ENCODE results near the gene LCE3B. TPM values are rescaled to one million over a fixed set of nuclear protein-coding genes. Genes with fewer than 3 reads are reported as not detected.

The LCE3B gene
- total RNA-seq, result not detected in 2 replicates

GRCh38 chr1:152613511-152613910 is at the start of gene LCE3B:
LCE3B (plus strand) TSS chr1:152613811; CDS start chr1:152613811, 0 bp downstream.

GRCh38 chr1:152566681-152567080 is 46.9 kb upstream of the LCE3B start, which contains the start of gene LCE3E:
LCE3E (minus strand) TSS chr1:152566780; CDS start chr1:152566208, 572 bp downstream.

GRCh38 chr1:152580433-152580832 is 33.2 kb upstream of the LCE3B start, which contains the start of gene LCE3D:
LCE3D (minus strand) TSS chr1:152580516; CDS start chr1:152579936, 580 bp downstream.

GRCh38 chr1:152599934-152600333 is 13.7 kb upstream of the LCE3B start, which contains the start of gene LCE3C:
LCE3C (plus strand) TSS chr1:152600234; CDS start chr1:152600732, 498 bp downstream.

GRCh38 chr1:152622803-152623202 is 9.2 kb downstream of the LCE3B start, which contains the start of gene LCE3A:
LCE3A (minus strand) TSS chr1:152623103; CDS start chr1:152623103, 0 bp downstream.

GRCh38 chr1:152663098-152663497 is 49.5 kb downstream of the LCE3B start, which contains the start of gene LCE2D:
LCE2D (plus strand) TSS chr1:152663380; CDS start chr1:152664106, 726 bp downstream.

Small RNA genes lying within 50 kb of the gene (small RNA-seq; reads per million reads assigned to genes)
- not detected for gene LCE3A (ENCODE audit: low replicate concordance)
- gene LCE3B (ENCODE audit: low replicate concordance), result not detected

Other genes with a start within 250 kb of the LCE3B start
- gene CRNN, start 199.5 kb upstream of the LCE3B start, total RNA-seq, result not detected in 2 replicates
- gene LCE5A, start 103.0 kb upstream of the LCE3B start, total RNA-seq, result not detected in 2 replicates
- not detected in 2 replicates for gene CRCT1, start 99.3 kb upstream of the LCE3B start, total RNA-seq
- not detected in 2 replicates for gene LCE3E, start 47.0 kb upstream of the LCE3B start, total RNA-seq
- not detected in 2 replicates for gene LCE3D, start 33.3 kb upstream of the LCE3B start, total RNA-seq
- not detected in 2 replicates for gene LCE3C, start 13.6 kb upstream of the LCE3B start, total RNA-seq
- not detected in 2 replicates for gene LCE3A, start 9.3 kb downstream of the LCE3B start, total RNA-seq
- gene LCE2D, start 49.6 kb downstream of the LCE3B start, total RNA-seq, result not detected in 2 replicates
- not detected in 2 replicates for gene LCE2C, start 61.5 kb downstream of the LCE3B start, total RNA-seq
- gene LCE2B, start 72.3 kb downstream of the LCE3B start, total RNA-seq, result not detected in 2 replicates
- 0.57 TPM in 1 of 2 replicates, not detected in the other for gene LCE2A, start 84.5 kb downstream of the LCE3B start, total RNA-seq
- not detected in 2 replicates for gene LCE4A, start 94.3 kb downstream of the LCE3B start, total RNA-seq
- not detected in 2 replicates for gene KPRP, start 144.2 kb downstream of the LCE3B start, total RNA-seq
- gene LCE1F, start 161.3 kb downstream of the LCE3B start, total RNA-seq, result not detected in 2 replicates
- not detected in 2 replicates for gene LCE1E, start 172.4 kb downstream of the LCE3B start, total RNA-seq
- not detected in 2 replicates for gene LCE1D, start 182.9 kb downstream of the LCE3B start, total RNA-seq
- gene LCE1C, start 192.8 kb downstream of the LCE3B start, total RNA-seq, result not detected in 2 replicates
- not detected in 2 replicates for gene LCE1B, start 198.2 kb downstream of the LCE3B start, total RNA-seq
- not detected in 2 replicates for gene LCE1A, start 213.7 kb downstream of the LCE3B start, total RNA-seq
- not detected in 2 replicates for gene LCE6A, start 229.0 kb downstream of the LCE3B start, total RNA-seq
- not detected in 2 replicates for gene LCE7A, start 246.2 kb downstream of the LCE3B start, total RNA-seq

All from placental pericyte (primary cell).